CD4-positive, alpha-beta T cell (primary cell): Measurements from ENCODE around the gene LSAMP. TPM values are rescaled to one million over a fixed set of nuclear protein-coding genes. Genes with fewer than 3 reads are reported as not detected.

Experiments used
- ATAC-seq: fragments of 200-7000 bp; cut with Tn5 transposase; one replicate; pipeline ENCODE4 v1.10.0; 2022; ENCODE audit warnings: mild to moderate bottlenecking; ENCODE audit not compliant: poor library complexity
- CTCF ChIA-PET: fragments of 350-600 bp; sonication (Branson Sonifier 250); formaldehyde crosslinking; loops from one replicate; lab custom pipeline; 2021; ENCODE audit warnings: antibody characterized with exemption, inconsistent platforms; lab: Charles Lee
- POLR2A ChIA-PET: fragments of 350-600 bp; sonication (Branson Sonifier 250); formaldehyde crosslinking; loops from one replicate; lab custom pipeline; 2021; ENCODE audit warnings: antibody characterized with exemption, inconsistent platforms; lab: Charles Lee
- DNase-seq, 14 experiments: peaks; one replicate each; pipeline ENCODE4 v3.0.0-alpha.2; 2013 to 2020; ENCODE audit warnings: mixed read lengths in 2 of 14
- H3K27ac ChIP-seq, 2 donors: one replicate each; pipeline versions ENCODE4 v1.5.1 to v1.7.0; 2013; ENCODE audit warnings: low read length in 2 of 2, low read depth in 1 of 2, mild to moderate bottlenecking in 1 of 2
- H3K27me3 ChIP-seq, 2 experiments: 1 replicate in 1 of 2; 2 replicates in 1 of 2; pipeline versions ENCODE4 v1.6.1 to v1.7.0; 2013; ENCODE audit warnings: low read length in 2 of 2, control low read depth in 1 of 2, mild to moderate bottlenecking in 1 of 2, moderate library complexity in 1 of 2; ENCODE audit not compliant: insufficient read depth in 2 of 2, control insufficient read depth in 1 of 2
- H3K36me3 ChIP-seq: one replicate; pipeline ENCODE4 v1.6.1; 2013; ENCODE audit warnings: low read length, control low read depth; ENCODE audit not compliant: insufficient read depth
- H3K4me1 ChIP-seq: one replicate; pipeline ENCODE4 v1.6.1; 2013; ENCODE audit warnings: low read length, control low read depth; ENCODE audit not compliant: insufficient read depth
- H3K4me3 ChIP-seq: one replicate; pipeline ENCODE4 v1.5.1; 2013; ENCODE audit warnings: mild to moderate bottlenecking, low read length, moderate library complexity
- H3K9me3 ChIP-seq, 2 experiments: 1 replicate in 1 of 2; 2 replicates in 1 of 2; pipeline versions ENCODE4 v1.6.1 to v1.7.0; 2013; ENCODE audit warnings: low read length in 2 of 2, mild to moderate bottlenecking in 2 of 2, control low read depth in 1 of 2, moderate library complexity in 1 of 2; ENCODE audit not compliant: control insufficient read depth in 1 of 2, insufficient read depth in 1 of 2
- H3K27ac Mint-ChIP-seq: one replicate; pipeline ENCODE4 v1.8.0; 2020; ENCODE audit warnings: mixed read lengths
- H3K27me3 Mint-ChIP-seq: one replicate; pipeline ENCODE4 v1.8.0; 2021; ENCODE audit warnings: mixed read lengths
- H3K36me3 Mint-ChIP-seq: one replicate; pipeline ENCODE4 v1.8.0; 2021; ENCODE audit warnings: low read depth, mixed read lengths
- H3K4me1 Mint-ChIP-seq: one replicate; pipeline ENCODE4 v1.8.0; 2021; ENCODE audit warnings: low read depth, mixed read lengths
- H3K4me3 Mint-ChIP-seq: one replicate; pipeline ENCODE4 v1.8.0; 2020; ENCODE audit warnings: mild to moderate bottlenecking, mixed read lengths
- H3K9me3 Mint-ChIP-seq: one replicate; pipeline ENCODE4 v1.8.0; 2020; ENCODE audit warnings: mixed read lengths
- intact Hi-C, 2 experiments: fragments of 100-400 bp; cut with DNase I in 1 of 2; cut with micrococcal nuclease in 1 of 2; formaldehyde crosslinking; loops; one replicate each; pipeline versions ENCODE4 v1.15.1 to v1.9.0; 2023 to 2025; cut with DNase I, micrococcal nuclease
- total RNA-seq, 174 experiments: library from RNA in 2 of 174; stranded (reverse) in 2 of 174; gene quantifications; one replicate each; pipeline ENCODE4 v1.2.3 and lab custom pipeline; 2021 to 2026
- TF ChIP-seq, protein P1 (sequence below): fragments of 200-600 bp; IDR thresholded peaks from one replicate; pipeline ENCODE4 v1.8.0; 2022; ENCODE audit warnings: antibody characterized with exemption, mild to moderate bottlenecking

The LSAMP gene
- total RNA-seq, 2 experiments from 2014 or later: not detected

DNA sequence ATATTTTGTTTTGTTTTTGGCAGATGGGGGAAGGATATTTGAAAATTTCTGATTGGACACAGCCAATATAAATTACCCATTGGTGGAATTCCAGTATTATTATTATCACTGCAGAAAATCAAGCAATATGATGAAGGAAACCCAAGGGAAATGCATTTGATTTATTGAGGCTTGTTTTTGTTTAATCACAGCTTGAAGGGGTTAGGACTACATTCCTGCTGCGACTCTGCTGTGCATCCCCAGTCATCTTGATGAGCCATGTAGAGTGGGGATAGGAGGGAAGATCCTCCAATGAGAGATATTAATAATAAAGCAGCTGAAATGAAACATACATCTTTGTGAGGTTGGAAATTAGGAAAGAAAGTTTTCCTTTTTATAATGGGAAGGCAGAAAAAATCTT, 613.4 kb downstream of the LSAMP start:
- H3K4me1 ChIP-seq: no peaks in the 10 kb centered on the region
- Mint-ChIP-seq H3K36me3 (no peaks in the 10 kb centered on the region), H3K27ac (no peak overlapping the region), H3K4me3 (no peak overlapping the region), H3K4me1 (no peaks in the 10 kb centered on the region), H3K9me3 (no peaks in the 10 kb centered on the region), H3K27me3 (peaks cover 33% of the 10 kb centered on the region)
- TF ChIP-seq, protein P1, sequence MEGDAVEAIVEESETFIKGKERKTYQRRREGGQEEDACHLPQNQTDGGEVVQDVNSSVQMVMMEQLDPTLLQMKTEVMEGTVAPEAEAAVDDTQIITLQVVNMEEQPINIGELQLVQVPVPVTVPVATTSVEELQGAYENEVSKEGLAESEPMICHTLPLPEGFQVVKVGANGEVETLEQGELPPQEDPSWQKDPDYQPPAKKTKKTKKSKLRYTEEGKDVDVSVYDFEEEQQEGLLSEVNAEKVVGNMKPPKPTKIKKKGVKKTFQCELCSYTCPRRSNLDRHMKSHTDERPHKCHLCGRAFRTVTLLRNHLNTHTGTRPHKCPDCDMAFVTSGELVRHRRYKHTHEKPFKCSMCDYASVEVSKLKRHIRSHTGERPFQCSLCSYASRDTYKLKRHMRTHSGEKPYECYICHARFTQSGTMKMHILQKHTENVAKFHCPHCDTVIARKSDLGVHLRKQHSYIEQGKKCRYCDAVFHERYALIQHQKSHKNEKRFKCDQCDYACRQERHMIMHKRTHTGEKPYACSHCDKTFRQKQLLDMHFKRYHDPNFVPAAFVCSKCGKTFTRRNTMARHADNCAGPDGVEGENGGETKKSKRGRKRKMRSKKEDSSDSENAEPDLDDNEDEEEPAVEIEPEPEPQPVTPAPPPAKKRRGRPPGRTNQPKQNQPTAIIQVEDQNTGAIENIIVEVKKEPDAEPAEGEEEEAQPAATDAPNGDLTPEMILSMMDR: no peak
- no peaks in the 10 kb centered on the region for H3K9me3 ChIP-seq
- ChIA-PET CTCF (interaction anchor here (1.0 kb wide), 1 partner anchor 47 kb away, joined by 3 read pairs; no protein-coding TSS in a partner anchor), POLR2A (no interaction called here)
- H3K27ac ChIP-seq: no peak overlapping the region
- ATAC-seq (no peak), DNase-seq (no peak)
- intact Hi-C loops: no loop called here
- H3K4me3 ChIP-seq: no peak overlapping the region
- H3K27me3 ChIP-seq: peaks cover 0 to 12% of the 10 kb centered on the region in 2 experiments
- no peaks in the 10 kb centered on the region for H3K36me3 ChIP-seq

DNA sequence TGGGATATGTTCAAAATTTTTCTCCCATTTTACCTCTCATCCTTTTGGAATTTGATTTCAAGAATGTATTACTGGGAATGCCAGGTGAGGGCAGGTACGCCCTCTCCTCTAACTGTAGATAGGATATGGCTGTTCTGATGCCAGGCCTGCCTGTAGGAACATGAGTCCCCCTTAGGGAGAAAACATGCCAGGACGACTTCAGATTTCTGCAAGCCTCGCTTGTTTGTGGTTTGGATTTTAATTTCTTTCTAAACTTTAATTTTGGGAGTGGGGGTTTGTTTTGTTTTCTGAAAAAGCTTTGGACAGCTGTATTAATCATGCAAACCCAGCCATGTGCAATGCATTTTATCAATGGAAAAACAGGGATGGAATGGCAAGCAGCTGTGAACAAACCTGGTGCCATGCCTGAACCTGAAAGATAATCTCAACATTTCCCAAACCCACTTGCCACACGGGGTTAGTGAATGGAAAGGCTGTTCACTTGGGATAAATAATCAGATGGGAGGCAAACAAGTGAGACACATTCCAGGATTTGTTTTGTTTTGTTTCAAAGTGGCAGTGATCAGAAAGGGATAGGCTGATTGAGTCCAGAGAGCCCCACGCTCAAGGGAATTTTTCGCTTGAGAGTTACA, 614.4 kb downstream of the LSAMP start:
- POLR2A ChIA-PET: no interaction called here
- no peak overlapping the region for H3K27ac ChIP-seq
- no peaks in the 10 kb centered on the region for H3K36me3 ChIP-seq
- Mint-ChIP-seq H3K27me3 (peaks cover 40% of the 10 kb centered on the region), H3K9me3 (no peaks in the 10 kb centered on the region), H3K36me3 (no peaks in the 10 kb centered on the region), H3K4me1 (no peaks in the 10 kb centered on the region), H3K27ac (no peak overlapping the region), H3K4me3 (no peak overlapping the region)
- H3K9me3 ChIP-seq: no peaks in the 10 kb centered on the region
- CTCF ChIA-PET: no interaction called here
- no peak for DNase-seq
- H3K4me1 ChIP-seq: no peaks in the 10 kb centered on the region
- intact Hi-C loops: no loop called here
- TF ChIP-seq, protein P1: no peak
- no peak for ATAC-seq
- H3K4me3 ChIP-seq: no peak overlapping the region
- H3K27me3 ChIP-seq: peaks cover 0 to 12% of the 10 kb centered on the region in 2 experiments

- H3K4me1 ChIP-seq: no peaks in the 10 kb centered on the region
- intact Hi-C loops: no loop called here
Measured at GRCh38 chr3:115828401-115828800, 616.9 kb downstream of the LSAMP start.

More at GRCh38 chr3:115828401-115828800, 616.9 kb downstream of the LSAMP start:
- Mint-ChIP-seq H3K4me1 (no peaks in the 10 kb centered on the region), H3K36me3 (no peaks in the 10 kb centered on the region), H3K27ac (no peak overlapping the region), H3K4me3 (no peak overlapping the region), H3K9me3 (no peaks in the 10 kb centered on the region), H3K27me3 (peaks cover 35% of the 10 kb centered on the region)
- Histone ChIP-seq H3K27me3 (peaks cover 0 to 12% of the 10 kb centered on the region in 2 experiments), H3K27ac (no peak overlapping the region), H3K4me3 (no peak overlapping the region), H3K9me3 (no peaks in the 10 kb centered on the region), H3K36me3 (no peaks in the 10 kb centered on the region)
- ATAC-seq (no peak), DNase-seq (no peak)
- TF ChIP-seq, protein P1: no peak
- POLR2A ChIA-PET: no interaction called here
- CTCF ChIA-PET: interaction anchor here (1.0 to 1.3 kb wide), 2 partner anchors 8 to 44 kb away, joined by 3 to 4 read pairs; no protein-coding TSS in a partner anchor
